Measurements from ENCODE around the gene KCNS3. TPM values are rescaled to one million over a fixed set of nuclear protein-coding genes. Genes with fewer than 3 reads are reported as not detected.

Gene KCNS3
- total and polyA plus RNA-seq, 9 of the 15 experiments (the other 6 are each of a cell fraction or from before 2014, with no cell fraction given) = 0.01 to 0.75 (median 0.25) TPM

DNA sequence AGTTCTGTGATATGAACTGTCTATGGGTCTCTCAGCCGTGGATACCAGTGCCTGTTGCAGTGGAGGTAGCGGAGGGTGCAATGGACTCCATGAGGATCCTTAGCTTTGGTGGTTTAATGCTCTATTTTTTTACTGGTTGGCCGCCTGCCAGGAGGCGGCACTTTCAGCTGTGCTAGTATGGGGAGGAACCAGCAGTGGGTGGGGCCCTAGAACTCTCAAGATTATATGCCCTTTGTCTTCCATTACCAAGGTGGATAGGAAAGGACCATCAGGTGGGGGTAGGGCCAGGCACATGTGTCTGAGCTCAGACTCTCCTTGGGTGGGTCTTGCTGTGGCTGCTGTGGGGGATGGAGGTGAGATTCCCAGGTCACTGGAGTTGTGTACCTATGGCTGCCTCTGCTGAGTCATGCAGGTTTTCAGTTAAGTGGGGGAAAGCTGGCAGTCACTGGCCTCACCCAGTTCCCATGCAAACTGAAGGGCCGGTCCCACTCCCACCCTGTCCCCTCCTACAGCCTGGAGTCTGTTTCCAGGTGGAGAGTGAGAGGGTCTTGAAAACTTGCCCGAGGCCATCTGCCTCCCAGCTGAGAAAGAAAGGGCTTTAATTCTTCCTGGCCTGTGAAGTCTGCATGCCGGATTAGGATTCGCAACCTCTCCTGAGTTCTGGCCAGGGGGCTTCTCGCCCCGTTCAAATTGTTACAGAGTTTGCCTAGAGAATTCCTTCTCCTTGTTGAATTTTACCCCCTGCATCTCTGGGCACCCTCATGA is 14.5 kb downstream of the KCNS3 start (continued):
- TF ChIP-seq, protein P1, sequence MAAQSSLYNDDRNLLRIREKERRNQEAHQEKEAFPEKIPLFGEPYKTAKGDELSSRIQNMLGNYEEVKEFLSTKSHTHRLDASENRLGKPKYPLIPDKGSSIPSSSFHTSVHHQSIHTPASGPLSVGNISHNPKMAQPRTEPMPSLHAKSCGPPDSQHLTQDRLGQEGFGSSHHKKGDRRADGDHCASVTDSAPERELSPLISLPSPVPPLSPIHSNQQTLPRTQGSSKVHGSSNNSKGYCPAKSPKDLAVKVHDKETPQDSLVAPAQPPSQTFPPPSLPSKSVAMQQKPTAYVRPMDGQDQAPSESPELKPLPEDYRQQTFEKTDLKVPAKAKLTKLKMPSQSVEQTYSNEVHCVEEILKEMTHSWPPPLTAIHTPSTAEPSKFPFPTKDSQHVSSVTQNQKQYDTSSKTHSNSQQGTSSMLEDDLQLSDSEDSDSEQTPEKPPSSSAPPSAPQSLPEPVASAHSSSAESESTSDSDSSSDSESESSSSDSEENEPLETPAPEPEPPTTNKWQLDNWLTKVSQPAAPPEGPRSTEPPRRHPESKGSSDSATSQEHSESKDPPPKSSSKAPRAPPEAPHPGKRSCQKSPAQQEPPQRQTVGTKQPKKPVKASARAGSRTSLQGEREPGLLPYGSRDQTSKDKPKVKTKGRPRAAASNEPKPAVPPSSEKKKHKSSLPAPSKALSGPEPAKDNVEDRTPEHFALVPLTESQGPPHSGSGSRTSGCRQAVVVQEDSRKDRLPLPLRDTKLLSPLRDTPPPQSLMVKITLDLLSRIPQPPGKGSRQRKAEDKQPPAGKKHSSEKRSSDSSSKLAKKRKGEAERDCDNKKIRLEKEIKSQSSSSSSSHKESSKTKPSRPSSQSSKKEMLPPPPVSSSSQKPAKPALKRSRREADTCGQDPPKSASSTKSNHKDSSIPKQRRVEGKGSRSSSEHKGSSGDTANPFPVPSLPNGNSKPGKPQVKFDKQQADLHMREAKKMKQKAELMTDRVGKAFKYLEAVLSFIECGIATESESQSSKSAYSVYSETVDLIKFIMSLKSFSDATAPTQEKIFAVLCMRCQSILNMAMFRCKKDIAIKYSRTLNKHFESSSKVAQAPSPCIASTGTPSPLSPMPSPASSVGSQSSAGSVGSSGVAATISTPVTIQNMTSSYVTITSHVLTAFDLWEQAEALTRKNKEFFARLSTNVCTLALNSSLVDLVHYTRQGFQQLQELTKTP (IDR thresholded peaks at IDR 0.05; ENCODE audit: low read depth in 1 of 2, partially characterized antibody in 2 of 2) = no peak
- no peak for TF ChIP-seq KAT2B (IDR thresholded peaks at IDR 0.05; ENCODE audit: low read depth, low read length)
- TF ChIP-seq EP300 (IDR thresholded peaks at IDR 0.05; ENCODE audit: low read length) = no peak
- TF ChIP-seq NFYB (IDR thresholded peaks at IDR 0.05; ENCODE audit: extremely low read depth, insufficient read length) = peak; percentile 13
- TF ChIP-seq ZNF77 (CRISPR knock-in tag; IDR thresholded peaks at IDR 0.05) = no peak
- no peak for TF ChIP-seq ZZZ3 (IDR thresholded peaks at IDR 0.05)
- TF ChIP-seq, protein P2, sequence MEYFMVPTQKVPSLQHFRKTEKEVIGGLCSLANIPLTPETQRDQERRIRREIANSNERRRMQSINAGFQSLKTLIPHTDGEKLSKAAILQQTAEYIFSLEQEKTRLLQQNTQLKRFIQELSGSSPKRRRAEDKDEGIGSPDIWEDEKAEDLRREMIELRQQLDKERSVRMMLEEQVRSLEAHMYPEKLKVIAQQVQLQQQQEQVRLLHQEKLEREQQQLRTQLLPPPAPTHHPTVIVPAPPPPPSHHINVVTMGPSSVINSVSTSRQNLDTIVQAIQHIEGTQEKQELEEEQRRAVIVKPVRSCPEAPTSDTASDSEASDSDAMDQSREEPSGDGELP (CRISPR knock-in tag; IDR thresholded peaks at IDR 0.05; ENCODE audit: borderline replicate concordance) = no peak
- peak in 1 of 3 experiments; percentile 24 for TF ChIP-seq YY1 (IDR thresholded peaks at IDR 0.05; ENCODE audit: borderline replicate concordance in 1 of 3, control insufficient read depth in 1 of 3, extremely low read depth in 1 of 3, insufficient read depth in 3 of 3, insufficient read length in 1 of 3, insufficient replicate concordance in 2 of 3, low read depth in 1 of 3, low read length in 2 of 3)
- peak; percentile 65 for TF ChIP-seq ZNF316 (IDR thresholded peaks at IDR 0.05)
- TF ChIP-seq NFIX (CRISPR knock-in tag; IDR thresholded peaks at IDR 0.05; ENCODE audit: low read depth) = peak; percentile 61
- TF ChIP-seq BCOR (IDR thresholded peaks at IDR 0.05) = no peak
- no peak for TF ChIP-seq JUND (IDR thresholded peaks at IDR 0.05; ENCODE audit: borderline replicate concordance, low read depth, low read length)
- 0 out of 3 replicates have a peak, but pooled peaks have one; percentile 33 for TF ChIP-seq JUND (tag; IDR thresholded peaks at IDR 0.05; ENCODE audit: borderline replicate concordance, low read depth, low read length)
- no peak for TF ChIP-seq SP1 (CRISPR knock-in tag; IDR thresholded peaks at IDR 0.05)
- TF ChIP-seq TCF7L2 (IDR thresholded peaks at IDR 0.05; ENCODE audit: low read depth, low read length) = no peak
